ENCODE results near the gene VWA8.

- TF ChIP-seq, protein P1, sequence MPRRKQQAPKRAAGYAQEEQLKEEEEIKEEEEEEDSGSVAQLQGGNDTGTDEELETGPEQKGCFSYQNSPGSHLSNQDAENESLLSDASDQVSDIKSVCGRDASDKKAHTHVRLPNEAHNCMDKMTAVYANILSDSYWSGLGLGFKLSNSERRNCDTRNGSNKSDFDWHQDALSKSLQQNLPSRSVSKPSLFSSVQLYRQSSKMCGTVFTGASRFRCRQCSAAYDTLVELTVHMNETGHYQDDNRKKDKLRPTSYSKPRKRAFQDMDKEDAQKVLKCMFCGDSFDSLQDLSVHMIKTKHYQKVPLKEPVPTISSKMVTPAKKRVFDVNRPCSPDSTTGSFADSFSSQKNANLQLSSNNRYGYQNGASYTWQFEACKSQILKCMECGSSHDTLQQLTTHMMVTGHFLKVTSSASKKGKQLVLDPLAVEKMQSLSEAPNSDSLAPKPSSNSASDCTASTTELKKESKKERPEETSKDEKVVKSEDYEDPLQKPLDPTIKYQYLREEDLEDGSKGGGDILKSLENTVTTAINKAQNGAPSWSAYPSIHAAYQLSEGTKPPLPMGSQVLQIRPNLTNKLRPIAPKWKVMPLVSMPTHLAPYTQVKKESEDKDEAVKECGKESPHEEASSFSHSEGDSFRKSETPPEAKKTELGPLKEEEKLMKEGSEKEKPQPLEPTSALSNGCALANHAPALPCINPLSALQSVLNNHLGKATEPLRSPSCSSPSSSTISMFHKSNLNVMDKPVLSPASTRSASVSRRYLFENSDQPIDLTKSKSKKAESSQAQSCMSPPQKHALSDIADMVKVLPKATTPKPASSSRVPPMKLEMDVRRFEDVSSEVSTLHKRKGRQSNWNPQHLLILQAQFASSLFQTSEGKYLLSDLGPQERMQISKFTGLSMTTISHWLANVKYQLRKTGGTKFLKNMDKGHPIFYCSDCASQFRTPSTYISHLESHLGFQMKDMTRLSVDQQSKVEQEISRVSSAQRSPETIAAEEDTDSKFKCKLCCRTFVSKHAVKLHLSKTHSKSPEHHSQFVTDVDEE (CRISPR knock-in tag; IDR thresholded peaks at IDR 0.05), result no peak
- TF ChIP-seq RARB (CRISPR knock-in tag; IDR thresholded peaks at IDR 0.05), result no peak
- TF ChIP-seq, protein P2, sequence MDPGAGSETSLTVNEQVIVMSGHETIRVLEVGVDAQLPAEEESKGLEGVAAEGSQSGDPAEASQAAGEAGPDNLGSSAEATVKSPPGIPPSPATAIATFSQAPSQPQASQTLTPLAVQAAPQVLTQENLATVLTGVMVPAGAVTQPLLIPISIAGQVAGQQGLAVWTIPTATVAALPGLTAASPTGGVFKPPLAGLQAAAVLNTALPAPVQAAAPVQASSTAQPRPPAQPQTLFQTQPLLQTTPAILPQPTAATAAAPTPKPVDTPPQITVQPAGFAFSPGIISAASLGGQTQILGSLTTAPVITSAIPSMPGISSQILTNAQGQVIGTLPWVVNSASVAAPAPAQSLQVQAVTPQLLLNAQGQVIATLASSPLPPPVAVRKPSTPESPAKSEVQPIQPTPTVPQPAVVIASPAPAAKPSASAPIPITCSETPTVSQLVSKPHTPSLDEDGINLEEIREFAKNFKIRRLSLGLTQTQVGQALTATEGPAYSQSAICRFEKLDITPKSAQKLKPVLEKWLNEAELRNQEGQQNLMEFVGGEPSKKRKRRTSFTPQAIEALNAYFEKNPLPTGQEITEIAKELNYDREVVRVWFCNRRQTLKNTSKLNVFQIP (CRISPR knock-in tag; IDR thresholded peaks at IDR 0.05; ENCODE audit: borderline replicate concordance, low read depth), result no peak
- no peak for TF ChIP-seq CSDC2 (CRISPR knock-in tag; IDR thresholded peaks at IDR 0.05)
Measured at GRCh38 chr13:41812851-41813250, 148.1 kb downstream of the VWA8 start.
